Measurements from ENCODE around the gene CNTN5. TPM values are rescaled to one million over a fixed set of nuclear protein-coding genes. Genes with fewer than 3 reads are reported as not detected.

Gene CNTN5
- total RNA-seq, 2 donors from 2014 or later, result 0.78 TPM; not detected in 1

- TF ChIP-seq CTCF (IDR thresholded peaks at IDR 0.05), result no peak
- no peak for TF ChIP-seq POLR2A (IDR thresholded peaks at IDR 0.05)
- Histone ChIP-seq H3K4me1 (no peaks in the 10 kb centered on the region), H3K9me3 (no peaks in the 10 kb centered on the region), H3K27ac (no peak overlapping the region), H3K4me3 (no peak overlapping the region), H3K36me3 (replicated peaks in 1 of 2; ENCODE audit: insufficient read depth in 1 of 2, low read depth in 2 of 2) (no peaks in the 10 kb centered on the region), H3K27me3 (no peaks in the 10 kb centered on the region)
- ATAC-seq (no peak), DNase-seq (no peak)
- intact Hi-C loops (cut with DNase I), result no loop called here
These were observed 428.6 kb downstream of the CNTN5 start for GRCh38 chr11:99449345-99449744.

- no peaks in the 10 kb centered on the region for H3K9me3 ChIP-seq
- no peaks in the 10 kb centered on the region for H3K27me3 ChIP-seq
- no peak overlapping the region for H3K27ac ChIP-seq
- H3K36me3 ChIP-seq (replicated peaks in 1 of 2; ENCODE audit: insufficient read depth in 1 of 2, low read depth in 2 of 2), result no peaks in the 10 kb centered on the region
- no peaks in the 10 kb centered on the region for H3K4me1 ChIP-seq
- WGBS, 2 donors, result 57 to 63% methylated on average over 5 of the region's 5 CpGs
- no peak for TF ChIP-seq POLR2A (IDR thresholded peaks at IDR 0.05)
- no peak for TF ChIP-seq CTCF (IDR thresholded peaks at IDR 0.05)
- ATAC-seq (no peak), DNase-seq (no peak)
- intact Hi-C loops (cut with DNase I), result no loop called here
- no peak overlapping the region for H3K4me3 ChIP-seq
These were observed 431.3 kb downstream of the CNTN5 start for GRCh38 chr11:99452075-99452474.

GRCh38 chr11:99461913-99462312 is 441.2 kb downstream of the CNTN5 start:
- no peak overlapping the region for H3K27ac ChIP-seq
- H3K9me3 ChIP-seq, result no peaks in the 10 kb centered on the region
- no peaks in the 10 kb centered on the region for H3K36me3 ChIP-seq (replicated peaks in 1 of 2; ENCODE audit: insufficient read depth in 1 of 2, low read depth in 2 of 2)
- no peak overlapping the region for H3K4me3 ChIP-seq
- intact Hi-C loops (cut with DNase I), result no loop called here
- no peaks in the 10 kb centered on the region for H3K4me1 ChIP-seq
- H3K27me3 ChIP-seq, result no peaks in the 10 kb centered on the region
- no peak for TF ChIP-seq POLR2A (IDR thresholded peaks at IDR 0.05)
- TF ChIP-seq CTCF (IDR thresholded peaks at IDR 0.05), result no peak
- DNase-seq (no peak), ATAC-seq (no peak)
- WGBS, 2 donors, result 91 to 100% methylated on average over 1 of the region's 1 CpG

- no peaks in the 10 kb centered on the region for H3K4me1 ChIP-seq
- no peak overlapping the region for H3K27ac ChIP-seq
- H3K36me3 ChIP-seq (replicated peaks in 1 of 2; ENCODE audit: insufficient read depth in 1 of 2, low read depth in 2 of 2), result no peaks in the 10 kb centered on the region
- no peak overlapping the region for H3K4me3 ChIP-seq
- TF ChIP-seq CTCF (IDR thresholded peaks at IDR 0.05) (no peak), POLR2A (IDR thresholded peaks at IDR 0.05) (no peak)
- 35 to 43% methylated on average over 2 of the region's 2 CpGs for WGBS, 2 donors
- no peaks in the 10 kb centered on the region for H3K27me3 ChIP-seq
- no peaks in the 10 kb centered on the region for H3K9me3 ChIP-seq
- DNase-seq (no peak), ATAC-seq (no peak)
- intact Hi-C loops (cut with DNase I), result no loop called here
These were observed 444.2 kb downstream of the CNTN5 start for GRCh38 chr11:99464985-99465384.

- no peak for DNase-seq
- WGBS, 2 donors, result 58 to 76% methylated on average over 1 of the region's 1 CpG
- intact Hi-C loops (cut with DNase I), result no loop called here
- H3K27ac ChIP-seq, result no peak overlapping the region
- H3K4me1 ChIP-seq, result no peaks in the 10 kb centered on the region
- no peaks in the 10 kb centered on the region for H3K9me3 ChIP-seq
- no peak overlapping the region for H3K4me3 ChIP-seq
- H3K27me3 ChIP-seq, result no peaks in the 10 kb centered on the region
- ATAC-seq, result no peak
- H3K36me3 ChIP-seq (replicated peaks in 1 of 2; ENCODE audit: insufficient read depth in 1 of 2, low read depth in 2 of 2), result no peaks in the 10 kb centered on the region
- no peak for TF ChIP-seq POLR2A (IDR thresholded peaks at IDR 0.05)
- TF ChIP-seq CTCF (IDR thresholded peaks at IDR 0.05), result no peak
These were observed 468.8 kb downstream of the CNTN5 start for GRCh38 chr11:99489581-99489980.
